GM18520 (cell line): ENCODE results near the gene DLK1.

ENCODE experiments used
- ATAC-seq: cut with Tn5 transposase; IDR thresholded peaks from one replicate; pipeline ENCODE4 v1.9.1; 2021; ENCODE audit not compliant: unreplicated experiment

The DLK1 gene

DNA sequence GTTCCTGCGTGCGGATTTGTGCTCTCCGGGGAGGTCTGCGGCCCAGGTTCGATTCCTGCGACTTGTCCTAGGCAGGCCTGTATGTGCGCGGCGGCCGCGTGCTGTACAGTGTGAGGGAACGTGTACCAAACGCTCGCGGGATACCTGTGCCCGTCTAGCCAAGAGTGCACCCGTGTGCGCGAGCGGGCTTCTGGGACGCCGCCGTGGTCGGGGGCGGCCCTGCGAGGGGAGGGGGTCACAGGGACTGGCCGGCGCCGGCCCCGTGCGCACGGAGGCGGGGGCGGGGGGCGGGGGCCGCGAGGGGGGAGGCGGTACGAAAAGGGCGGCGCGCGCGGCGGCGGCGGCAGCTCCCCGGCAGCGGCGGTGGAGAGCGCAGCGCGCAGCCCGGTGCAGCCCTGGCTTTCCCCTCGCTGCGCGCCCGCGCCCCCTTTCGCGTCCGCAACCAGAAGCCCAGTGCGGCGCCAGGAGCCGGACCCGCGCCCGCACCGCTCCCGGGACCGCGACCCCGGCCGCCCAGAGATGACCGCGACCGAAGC lies at the start of gene DLK1:
Gene DLK1 (plus strand): TSS at position 343 of the 536 bp plus-strand sequence. CDS start 177 bp downstream, at position 520.
- no peak for ATAC-seq

DNA sequence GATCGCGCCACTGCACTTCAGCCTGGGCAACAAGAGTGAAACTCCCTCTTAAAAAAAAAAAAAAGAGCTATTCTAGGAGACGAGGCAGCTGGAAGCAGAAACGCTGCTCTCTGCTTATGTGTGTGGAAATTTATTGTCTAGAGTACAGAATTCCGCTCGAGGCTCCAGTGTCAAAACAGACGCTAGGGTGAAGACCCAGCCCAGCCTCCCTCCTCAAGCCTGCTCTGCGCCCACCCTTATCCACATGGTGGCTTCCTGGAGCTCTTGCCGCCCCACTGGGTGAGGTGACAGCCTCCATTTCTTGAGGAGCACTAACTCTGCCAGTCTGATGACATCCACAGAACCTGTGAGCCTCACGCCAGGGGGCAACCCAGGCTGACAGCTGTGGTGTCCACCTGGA lies 49.5 kb upstream of the DLK1 start:
- no peak for ATAC-seq

DNA sequence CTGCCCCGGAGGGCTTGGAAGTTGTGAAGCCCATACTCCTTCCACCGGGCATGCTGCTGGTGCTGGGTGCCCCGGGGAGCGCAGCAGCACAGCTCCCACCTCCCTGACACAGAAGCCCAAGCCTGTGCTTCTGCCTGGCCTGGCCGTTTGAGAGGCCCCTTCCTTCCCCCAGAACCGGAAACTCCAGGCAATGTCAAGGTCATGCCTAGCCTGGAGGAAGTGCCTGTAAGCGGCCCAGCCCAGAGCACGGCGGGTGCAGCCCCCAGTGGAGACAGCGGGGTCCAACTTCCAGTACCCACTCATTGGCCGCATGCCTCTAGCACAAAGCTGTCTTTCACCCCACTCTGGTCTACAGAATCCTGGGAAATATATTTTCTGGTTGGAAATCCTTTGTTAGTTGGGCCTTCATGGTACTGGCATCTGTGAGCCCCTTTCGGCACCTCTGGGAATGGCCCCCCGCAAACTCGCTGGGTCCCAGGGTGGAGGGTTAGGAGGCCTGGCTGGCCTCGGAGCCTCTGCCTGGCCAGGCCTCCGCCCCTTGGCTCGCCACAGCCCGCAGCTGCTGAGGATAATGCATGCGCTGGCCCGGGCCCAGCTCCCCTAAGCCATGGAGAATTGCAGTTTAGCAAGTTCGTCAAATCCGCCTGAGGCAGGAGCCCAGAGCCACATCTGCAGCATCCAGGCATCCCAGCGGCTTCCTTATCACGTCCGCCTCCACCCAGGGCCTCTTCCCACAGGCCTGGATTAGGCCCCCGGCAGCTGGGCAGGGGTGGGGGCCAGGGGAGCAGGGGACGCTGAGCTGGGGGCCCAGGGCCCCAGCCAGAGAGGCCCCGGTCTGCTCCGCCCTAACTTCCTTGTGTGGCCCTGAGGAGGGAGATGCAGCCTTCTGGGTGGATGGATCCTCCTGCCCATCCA lies 48.9 kb upstream of the DLK1 start:
- no peak for ATAC-seq

DNA sequence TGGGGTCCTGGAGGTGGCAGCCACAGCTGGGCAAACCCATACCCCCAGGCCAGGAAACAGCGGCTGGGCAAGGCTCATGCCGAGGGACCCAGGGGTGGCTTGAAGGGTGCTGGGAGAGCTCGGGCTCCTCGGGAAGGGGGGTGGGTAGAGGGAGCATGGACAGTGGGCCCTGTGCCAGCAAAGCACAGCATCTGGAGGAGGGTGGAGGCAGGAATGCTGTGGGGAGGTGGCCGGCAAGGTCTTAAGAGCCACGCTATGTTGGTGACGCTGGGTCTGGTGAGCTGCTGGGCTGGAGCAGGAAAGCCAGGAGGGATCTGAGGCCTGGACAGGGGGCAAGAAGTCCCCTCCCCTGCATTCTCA lies 48.2 kb upstream of the DLK1 start:
- no peak for ATAC-seq

DNA sequence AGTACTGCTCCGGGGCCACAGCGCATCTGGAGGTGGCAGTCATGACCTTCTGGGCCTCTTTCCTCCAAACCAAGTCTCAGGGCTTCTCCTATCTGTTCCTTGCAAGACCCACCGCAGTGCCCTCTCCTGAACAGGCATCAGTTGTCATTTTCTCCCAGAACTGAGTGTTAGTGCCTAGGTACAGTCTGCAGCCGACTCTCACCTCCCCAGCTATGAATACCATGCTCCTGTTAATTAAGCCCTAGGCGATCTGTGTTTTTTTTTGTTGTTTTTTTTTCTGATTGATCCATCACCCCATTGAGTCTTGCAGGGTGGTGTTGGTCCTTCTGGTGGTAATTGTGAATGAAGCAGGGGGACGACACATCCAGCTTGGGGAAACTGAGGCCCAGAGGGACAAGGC lies 47.5 kb upstream of the DLK1 start:
- ATAC-seq: no peak

DNA sequence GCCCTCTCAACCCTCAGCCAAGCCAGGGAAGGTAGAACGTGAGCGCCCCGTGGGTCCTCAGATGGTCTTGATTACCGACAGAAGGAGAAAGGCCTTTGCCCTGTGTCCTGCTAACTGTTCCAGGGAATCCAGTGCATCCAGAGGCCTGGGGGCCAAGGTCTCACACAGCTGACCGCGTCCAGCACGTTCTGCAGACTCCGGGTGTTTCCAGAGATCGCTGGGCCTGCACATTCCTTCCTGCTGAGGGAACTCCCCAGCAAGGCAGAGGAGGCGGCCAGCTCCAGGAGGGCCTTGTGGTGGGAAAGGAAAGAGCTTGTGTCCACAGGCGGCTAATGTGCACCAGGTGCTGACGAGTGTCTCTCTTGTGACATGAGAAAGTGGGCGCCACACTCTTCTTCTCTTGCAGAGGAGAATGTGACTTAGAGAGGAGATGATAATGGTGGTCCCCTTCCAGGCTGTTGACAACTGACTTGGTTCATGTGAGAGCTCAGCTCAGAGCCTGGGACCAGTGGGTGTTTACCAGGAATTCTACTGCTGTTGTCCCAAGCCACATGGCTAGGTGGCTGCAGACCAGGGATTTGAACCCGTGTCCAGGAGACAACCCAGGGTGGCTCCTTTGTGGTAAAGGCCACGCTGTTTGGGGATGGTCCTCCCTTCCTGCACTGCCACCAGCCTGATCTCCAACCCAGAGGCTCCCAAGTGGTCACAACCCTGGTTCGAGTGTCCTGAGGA lies 46.8 kb upstream of the DLK1 start:
- no peak for ATAC-seq

DNA sequence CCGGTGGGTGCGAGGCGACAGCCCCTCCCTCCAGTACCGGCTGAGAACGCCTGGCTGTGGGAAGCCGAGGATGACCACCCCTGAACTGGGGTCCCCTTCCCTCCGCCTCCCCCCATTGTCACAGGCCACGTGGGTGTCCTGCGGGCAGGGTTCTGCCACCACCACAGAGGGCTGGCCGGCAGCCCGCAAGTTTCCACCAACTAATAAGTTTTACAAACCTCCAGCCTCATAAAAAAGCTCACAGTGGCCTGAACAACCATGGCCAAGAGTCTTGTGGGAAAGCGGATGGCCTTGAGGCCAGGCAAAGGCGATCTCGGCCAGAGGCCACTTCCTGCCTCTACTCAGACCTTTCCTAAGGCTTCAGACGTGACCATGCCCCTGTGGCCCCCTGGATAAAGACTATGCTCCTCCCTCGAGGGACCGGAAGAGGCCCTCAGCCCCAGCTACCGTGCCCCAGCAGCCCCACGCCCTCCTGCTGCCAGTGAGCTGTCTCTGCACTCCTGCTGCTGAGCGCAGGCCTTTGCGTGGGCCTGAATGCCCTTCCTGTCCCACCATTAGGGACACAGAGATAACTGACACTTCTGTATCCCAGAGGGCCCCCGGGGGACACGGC lies 46.1 kb upstream of the DLK1 start:
- no peak for ATAC-seq

DNA sequence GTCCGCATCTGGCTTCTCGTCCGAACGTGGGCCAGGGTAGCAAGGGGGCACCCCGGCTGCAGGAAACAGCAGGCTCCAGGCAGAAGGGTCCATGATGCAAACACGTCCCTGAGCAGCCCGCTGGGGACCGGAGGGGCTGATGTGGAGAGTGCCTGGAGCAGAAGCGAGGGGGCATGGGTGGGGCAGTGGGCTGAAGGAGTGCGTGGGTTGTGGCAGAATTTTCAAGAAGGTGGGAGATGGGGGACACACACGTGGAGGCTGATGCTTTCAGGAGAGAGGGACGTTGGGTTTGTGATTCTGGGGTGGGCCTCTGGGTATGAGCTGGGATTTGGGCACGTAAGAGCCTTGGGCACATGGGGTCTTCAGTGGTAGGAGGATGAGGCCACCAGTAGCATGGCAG lies 45.6 kb upstream of the DLK1 start:
- ATAC-seq: no peak

DNA sequence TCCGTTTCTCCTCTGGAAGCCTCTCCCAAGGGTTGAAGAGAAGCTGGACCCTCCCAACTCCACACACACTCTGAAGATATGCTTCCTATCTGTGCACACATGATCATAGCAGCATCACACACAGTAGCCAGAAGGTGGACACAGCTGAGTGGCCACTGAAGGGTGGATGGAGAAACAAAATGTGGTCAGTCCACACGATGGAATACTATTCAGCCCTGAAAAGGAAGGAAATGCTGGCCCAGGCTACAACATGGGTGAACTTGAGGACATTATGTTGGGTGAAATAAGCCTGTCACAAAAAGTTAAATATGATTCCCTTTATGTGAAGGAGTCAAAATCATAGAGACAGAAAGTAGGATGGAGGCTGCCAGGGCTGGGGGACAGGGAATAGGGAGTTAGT lies 43.9 kb upstream of the DLK1 start:
- ATAC-seq: no peak

DNA sequence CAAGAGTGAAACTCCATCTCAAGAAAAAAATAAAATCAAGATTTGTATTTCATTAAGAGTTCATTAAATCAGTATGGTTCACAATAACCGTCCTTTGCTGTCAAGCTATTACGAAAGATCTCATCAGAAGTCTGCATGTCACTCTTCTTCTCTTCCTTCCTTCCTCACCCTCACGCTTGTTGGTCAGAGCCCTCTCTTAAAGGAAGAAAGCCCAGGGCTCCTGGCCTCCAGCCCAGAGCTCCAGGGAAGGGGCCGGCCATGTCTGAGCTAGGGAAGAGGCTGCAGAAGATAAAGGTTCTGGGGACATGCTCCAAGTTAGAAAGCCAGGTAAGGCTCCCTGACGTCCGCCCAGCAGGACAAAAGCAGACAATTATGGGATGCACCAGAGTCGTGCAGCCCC lies 43.1 kb upstream of the DLK1 start:
- ATAC-seq: no peak

DNA sequence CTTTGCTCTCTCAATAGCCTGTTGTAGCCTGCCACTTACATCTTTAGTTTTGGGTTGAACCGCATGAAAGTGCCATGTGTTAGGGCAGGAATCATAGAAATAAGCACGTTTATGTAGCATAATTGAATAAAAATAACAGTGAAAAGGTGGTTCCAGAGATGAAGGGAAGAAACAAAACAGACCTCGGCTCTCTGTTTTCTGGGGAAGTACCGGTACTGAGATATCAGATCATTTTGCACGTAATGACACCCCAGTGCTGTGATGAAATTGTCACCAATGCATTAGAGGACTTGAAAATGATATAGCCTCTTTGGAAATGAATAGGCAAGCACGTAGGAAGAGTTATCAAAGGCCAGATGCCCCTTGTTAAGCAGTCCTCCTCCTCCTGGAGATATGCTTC lies 42.5 kb upstream of the DLK1 start:
- ATAC-seq: no peak

DNA sequence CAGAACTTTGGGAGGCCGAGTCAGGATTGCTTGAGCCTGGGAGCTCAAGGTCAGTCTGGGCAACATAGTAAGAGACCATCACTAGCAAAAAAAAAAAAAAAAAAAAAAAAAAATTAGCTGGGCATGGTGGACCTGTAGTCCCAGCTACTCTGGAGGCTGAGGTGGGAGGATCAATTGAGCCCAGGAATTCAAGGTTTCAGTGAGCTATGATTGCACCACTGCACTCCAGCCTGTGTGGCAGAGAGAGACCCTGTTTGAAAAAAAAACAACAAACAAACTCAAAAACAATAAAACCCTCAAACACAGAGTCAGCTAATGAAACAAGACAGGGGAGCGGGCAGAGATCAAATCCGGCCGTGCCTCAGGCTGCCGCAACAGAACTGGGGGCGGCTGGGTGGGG lies 41.7 kb upstream of the DLK1 start:
- no peak for ATAC-seq

DNA sequence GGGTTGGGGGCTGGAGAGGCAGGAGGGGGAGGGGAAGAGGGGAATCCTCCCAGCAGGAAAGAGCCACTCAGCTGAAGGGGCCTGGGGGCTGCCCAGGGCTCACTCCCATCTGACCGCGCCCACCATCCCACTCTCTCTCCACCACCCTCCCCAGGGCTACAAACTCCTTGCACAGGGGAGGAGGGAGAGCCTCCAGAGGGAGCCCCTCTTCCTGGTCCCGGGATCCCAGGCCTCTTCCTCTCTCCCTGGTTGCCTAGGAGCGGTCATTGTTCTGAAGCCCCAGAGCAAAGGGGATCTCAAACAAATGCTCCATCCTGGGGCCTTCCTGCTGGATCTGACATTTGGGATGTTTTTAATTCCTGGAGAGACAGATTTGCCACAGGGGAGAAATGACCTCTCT lies 39.8 kb upstream of the DLK1 start:
- ATAC-seq: no peak

DNA sequence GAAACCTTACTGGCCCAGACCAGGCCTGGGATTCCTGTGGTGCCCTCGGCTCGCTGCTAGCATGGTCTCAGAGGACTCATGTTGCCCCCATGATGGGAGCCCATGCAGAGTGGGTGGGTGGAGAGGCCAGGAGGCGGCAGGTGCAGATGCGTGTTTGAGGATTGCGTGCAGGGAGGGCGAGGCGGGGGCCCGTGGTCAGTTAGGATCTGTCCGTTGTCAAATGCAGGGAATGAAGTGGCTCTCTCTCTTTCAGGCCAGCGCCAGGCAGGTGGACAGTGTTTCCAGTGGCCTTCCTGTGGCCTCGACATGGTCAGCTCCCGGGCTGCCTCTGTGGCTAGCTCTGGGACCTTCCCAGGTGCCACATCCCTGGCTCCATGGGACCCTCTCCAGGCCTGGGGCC lies 39.3 kb upstream of the DLK1 start:
- ATAC-seq: no peak

DNA sequence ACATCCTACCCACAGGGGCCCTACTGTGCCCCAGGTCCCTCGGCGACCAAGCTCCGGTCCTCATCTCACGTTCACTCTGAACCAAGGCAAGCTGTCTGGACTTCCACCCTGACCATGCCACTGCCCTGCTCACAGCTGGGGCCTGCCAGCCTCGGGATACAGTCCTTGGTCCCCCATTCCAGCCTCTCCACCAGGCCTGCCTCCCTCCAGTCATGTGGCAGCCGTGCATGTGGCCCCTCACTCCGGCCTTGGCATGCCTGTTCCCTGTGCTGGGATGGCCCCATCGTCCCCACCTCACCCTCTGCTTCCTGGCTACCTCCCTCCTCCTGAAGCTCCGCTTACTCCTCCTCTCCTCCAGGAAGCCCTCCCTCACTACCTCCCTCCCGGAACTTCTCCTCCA lies 38.6 kb upstream of the DLK1 start:
- ATAC-seq: no peak

DNA sequence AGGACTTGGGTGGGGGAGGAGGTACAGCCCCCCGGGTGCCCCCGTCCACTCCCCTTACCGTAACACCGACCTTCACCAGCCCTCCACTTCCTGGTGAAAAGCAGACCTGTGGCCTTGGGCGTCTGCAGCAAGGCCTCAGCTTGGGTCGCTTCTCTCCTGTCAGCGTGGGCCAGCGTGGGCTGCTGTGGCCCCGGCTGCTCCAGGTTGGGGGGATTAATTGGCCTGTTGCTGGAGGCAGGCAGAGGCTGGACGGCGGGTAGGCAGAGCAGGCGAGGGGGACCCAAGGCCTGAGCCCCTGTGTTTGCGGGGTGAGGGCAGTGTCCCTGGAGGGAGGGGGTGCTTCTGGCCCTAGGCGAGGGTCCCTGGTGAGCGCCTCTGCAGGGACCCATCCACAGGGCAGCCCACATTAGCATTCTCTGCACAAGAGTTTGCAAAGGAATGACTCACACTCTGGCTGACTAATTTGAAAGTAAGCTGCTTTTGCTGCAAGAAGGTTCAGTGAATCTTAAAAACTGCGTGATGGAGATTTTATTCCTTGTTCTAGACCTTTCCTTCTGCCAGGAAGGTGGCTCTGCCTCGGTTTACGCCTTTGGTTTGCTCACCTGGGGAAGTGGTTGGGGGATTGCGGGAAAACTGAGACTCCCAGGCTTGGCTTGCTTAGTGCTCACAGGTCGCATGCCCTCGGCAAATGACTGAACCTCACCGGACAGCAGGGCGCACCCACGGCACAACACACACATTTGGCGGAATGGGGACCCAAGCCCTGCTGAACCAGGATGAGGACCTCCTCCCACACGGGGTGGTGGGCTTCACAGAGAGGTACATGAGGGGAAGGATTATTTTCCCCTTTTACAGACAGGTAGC lies 37.9 kb upstream of the DLK1 start:
- ATAC-seq: no peak

DNA sequence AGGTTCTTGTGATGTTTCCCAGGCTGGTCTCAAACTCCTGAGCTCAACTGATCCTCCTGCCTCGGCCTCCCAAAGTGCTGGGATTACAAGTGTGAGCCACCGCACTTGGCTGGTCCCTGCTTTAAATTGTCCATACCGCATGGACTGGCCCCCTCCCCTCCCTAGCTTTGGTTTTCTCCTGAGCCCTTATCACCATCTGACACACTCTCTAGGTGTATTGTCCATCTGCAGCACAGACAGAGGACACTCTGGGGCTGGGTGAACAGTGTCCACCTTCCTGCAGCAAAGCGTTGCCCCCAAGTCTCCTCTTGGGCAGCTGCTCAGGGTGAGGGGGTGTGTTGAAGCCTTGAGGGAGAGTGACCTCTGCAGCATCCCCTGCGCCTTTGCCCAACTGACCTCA lies 36.0 kb upstream of the DLK1 start:
- ATAC-seq: no peak

DNA sequence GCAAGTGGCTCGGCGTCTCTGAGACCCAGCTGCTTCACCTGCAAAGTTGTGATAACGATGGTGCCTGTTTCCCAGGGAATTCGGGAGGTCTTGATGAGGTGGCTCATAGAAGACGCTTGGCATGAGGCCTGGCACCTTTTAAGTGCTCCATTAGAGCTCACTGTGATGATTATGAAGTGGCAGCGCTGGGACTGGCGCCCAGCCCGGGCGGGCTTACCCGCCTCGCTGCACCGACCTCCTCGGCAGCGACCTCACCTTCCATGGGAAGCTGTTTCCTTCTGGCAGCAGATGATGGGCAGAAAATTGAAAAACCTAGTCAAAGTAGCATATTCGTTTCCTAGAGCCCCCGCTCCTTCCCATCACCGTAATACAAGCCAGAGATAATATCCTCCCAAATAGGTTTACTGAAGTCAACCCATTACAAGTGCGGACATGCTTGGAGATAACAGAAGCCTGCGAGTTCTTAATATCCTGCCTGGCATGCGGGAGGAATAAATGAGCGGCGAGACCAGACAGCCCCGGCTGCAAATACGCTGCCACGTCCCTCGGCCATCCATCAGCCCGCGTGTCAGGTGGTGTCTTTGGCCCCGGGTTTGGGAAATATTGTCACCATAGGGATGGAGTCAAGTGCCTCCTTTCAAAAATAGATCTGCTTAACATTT lies 35.2 kb upstream of the DLK1 start:
- no peak for ATAC-seq

DNA sequence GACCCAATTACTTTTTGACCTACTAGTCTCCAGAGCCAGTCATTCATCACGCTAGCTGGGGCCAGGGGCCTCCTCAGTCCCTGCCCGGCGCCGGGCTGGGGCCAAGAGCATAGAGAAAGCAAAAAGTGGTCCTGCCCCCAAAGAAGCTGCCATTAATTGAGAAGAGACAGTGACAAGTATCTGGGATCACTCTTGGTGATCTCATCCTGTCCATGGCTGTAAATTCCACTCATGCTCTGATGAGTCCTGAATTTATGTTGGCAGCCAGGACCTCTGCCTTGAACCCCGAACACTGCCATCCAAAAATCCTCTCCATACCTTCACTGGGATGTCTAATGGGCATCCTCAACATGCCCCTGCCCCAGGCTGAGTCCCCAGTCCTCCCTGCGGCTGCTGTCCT lies 34.4 kb upstream of the DLK1 start:
- ATAC-seq: no peak

DNA sequence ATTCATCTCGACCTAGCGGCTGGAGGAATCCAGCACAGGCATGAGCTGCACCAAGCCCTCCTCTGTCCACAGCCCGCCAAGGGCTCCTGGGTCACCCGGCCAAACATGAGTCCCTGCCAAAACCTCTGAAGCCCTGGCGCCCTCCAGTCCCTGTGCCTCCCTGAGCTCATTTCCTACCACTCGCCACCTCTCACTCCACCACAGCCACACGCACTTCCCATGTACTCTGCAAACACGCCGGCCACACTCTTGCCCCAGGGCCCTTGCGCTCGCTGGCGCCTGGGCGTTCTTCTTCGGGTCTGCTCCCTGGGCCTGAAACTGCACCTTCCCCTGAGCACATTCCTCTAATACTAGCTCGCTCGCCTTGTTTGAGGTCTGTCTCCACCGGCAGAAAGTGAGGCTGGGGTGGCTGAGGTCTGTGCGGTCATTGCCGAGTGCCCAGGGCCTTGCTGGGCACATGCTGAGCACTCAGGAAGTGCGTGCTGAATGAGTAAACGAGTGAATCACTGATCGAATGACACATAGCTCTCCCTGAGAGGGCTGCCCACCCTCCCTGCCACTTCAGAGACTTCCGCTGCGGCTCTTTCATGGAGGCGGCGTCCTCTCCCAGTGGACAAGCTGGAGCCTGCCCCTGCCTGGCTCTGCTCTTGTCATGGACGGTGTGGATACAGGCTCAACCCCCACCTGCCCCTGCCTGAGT lies 33.7 kb upstream of the DLK1 start:
- ATAC-seq: no peak
